ENCODE measurements around the gene FBXW12. TPM values are rescaled to one million over a fixed set of nuclear protein-coding genes. Genes with fewer than 3 reads are reported as not detected.

FBXW12 gene
- total RNA-seq, 6 experiments from 2014 or later = not detected

- WGBS (ENCODE audit: insufficient coverage, low coverage, low lambda C conversion rate, missing lambda C conversion rate) = 56% methylated on average over 5 of the region's 5 CpGs
- H3K27ac ChIP-seq = no peak overlapping the region
- H3K4me3 ChIP-seq = no peak overlapping the region
- H3K36me3 ChIP-seq = no peaks in the 10 kb centered on the region
- intact Hi-C loops (cut with DNase I) = no loop called here
- no peak for DNase-seq
- no peaks in the 10 kb centered on the region for H3K27me3 ChIP-seq
- peak in 1 of 4 donors; percentile 22 for ATAC-seq
- TF ChIP-seq POLR2A (IDR thresholded peaks at IDR 0.05) (no peak), CTCF (IDR thresholded peaks at IDR 0.05) (no peak)
- no peaks in the 10 kb centered on the region for H3K9me3 ChIP-seq
- no peaks in the 10 kb centered on the region for H3K4me1 ChIP-seq
Measured at GRCh38 chr3:48372862-48373435, 930 bp downstream of the FBXW12 start.

GRCh38 chr3:48387634-48388033 is 15.6 kb downstream of the FBXW12 start:
- Histone ChIP-seq H3K27me3 (no peaks in the 10 kb centered on the region), H3K9me3 (no peaks in the 10 kb centered on the region), H3K4me3 (no peak overlapping the region), H3K36me3 (no peaks in the 10 kb centered on the region), H3K4me1 (no peaks in the 10 kb centered on the region), H3K27ac (no peak overlapping the region)
- no peak for DNase-seq
- ATAC-seq = no peak
- TF ChIP-seq CTCF (IDR thresholded peaks at IDR 0.05) = no peak
- no peak for TF ChIP-seq POLR2A (IDR thresholded peaks at IDR 0.05)
- intact Hi-C loops (cut with DNase I) = no loop called here

GRCh38 chr3:48388966-48389365 is 16.9 kb downstream of the FBXW12 start:
- TF ChIP-seq POLR2A (IDR thresholded peaks at IDR 0.05) (no peak), CTCF (IDR thresholded peaks at IDR 0.05) (no peak)
- Histone ChIP-seq H3K9me3 (no peaks in the 10 kb centered on the region), H3K27me3 (no peaks in the 10 kb centered on the region), H3K27ac (no peak overlapping the region), H3K4me1 (no peaks in the 10 kb centered on the region), H3K36me3 (no peaks in the 10 kb centered on the region), H3K4me3 (no peak overlapping the region)
- DNase-seq (no peak), ATAC-seq (no peak)
- intact Hi-C loops (cut with DNase I) = no loop called here
- 50% methylated on average over 2 of the region's 2 CpGs for WGBS (ENCODE audit: insufficient coverage, low coverage, low lambda C conversion rate, missing lambda C conversion rate)

- Histone ChIP-seq H3K36me3 (no peaks in the 10 kb centered on the region), H3K4me3 (no peak overlapping the region), H3K4me1 (no peaks in the 10 kb centered on the region), H3K9me3 (no peaks in the 10 kb centered on the region), H3K27ac (no peak overlapping the region), H3K27me3 (no peaks in the 10 kb centered on the region)
- intact Hi-C loops (cut with DNase I) = loop anchor here in 1 of 2 donors (10.0 kb wide), 1 partner anchor 160 kb away; the partner anchor contains the start of gene PFKFB4
- no peak for ATAC-seq
- no peak for TF ChIP-seq CTCF (IDR thresholded peaks at IDR 0.05)
- no peak for TF ChIP-seq POLR2A (IDR thresholded peaks at IDR 0.05)
- no peak for DNase-seq
- WGBS (ENCODE audit: insufficient coverage, low coverage, low lambda C conversion rate, missing lambda C conversion rate) = 61% methylated on average over 2 of the region's 2 CpGs
Measured at GRCh38 chr3:48394391-48394790, 22.4 kb downstream of the FBXW12 start.

- 51% methylated on average over 2 of the region's 3 CpGs for WGBS (ENCODE audit: insufficient coverage, low coverage, low lambda C conversion rate, missing lambda C conversion rate)
- H3K4me3 ChIP-seq = no peak overlapping the region
- DNase-seq (no peak), ATAC-seq (no peak)
- no peak overlapping the region for H3K27ac ChIP-seq
- H3K27me3 ChIP-seq = no peaks in the 10 kb centered on the region
- TF ChIP-seq POLR2A (IDR thresholded peaks at IDR 0.05) (no peak), CTCF (IDR thresholded peaks at IDR 0.05) (no peak)
- H3K36me3 ChIP-seq = no peaks in the 10 kb centered on the region
- intact Hi-C loops (cut with DNase I) = loop anchor here (5.0 to 10.0 kb wide), 2 partner anchors 42 to 159 kb away; partner anchors contain the start of gene PFKFB4 (in 1 of the 2)
- no peaks in the 10 kb centered on the region for H3K9me3 ChIP-seq
- no peaks in the 10 kb centered on the region for H3K4me1 ChIP-seq
Measured at GRCh38 chr3:48395714-48396113, 23.7 kb downstream of the FBXW12 start.

Measured in right lobe of liver (tissue), 6 donors.